SHP77 (cell line): Measurements from ENCODE around the gene EEIG1.

Experiments
- DNase-seq, 2 experiments: peaks; one replicate each; lab custom pipeline; 2025; lab: John Stamatoyannopoulos, UW

The EEIG1 gene

DNA sequence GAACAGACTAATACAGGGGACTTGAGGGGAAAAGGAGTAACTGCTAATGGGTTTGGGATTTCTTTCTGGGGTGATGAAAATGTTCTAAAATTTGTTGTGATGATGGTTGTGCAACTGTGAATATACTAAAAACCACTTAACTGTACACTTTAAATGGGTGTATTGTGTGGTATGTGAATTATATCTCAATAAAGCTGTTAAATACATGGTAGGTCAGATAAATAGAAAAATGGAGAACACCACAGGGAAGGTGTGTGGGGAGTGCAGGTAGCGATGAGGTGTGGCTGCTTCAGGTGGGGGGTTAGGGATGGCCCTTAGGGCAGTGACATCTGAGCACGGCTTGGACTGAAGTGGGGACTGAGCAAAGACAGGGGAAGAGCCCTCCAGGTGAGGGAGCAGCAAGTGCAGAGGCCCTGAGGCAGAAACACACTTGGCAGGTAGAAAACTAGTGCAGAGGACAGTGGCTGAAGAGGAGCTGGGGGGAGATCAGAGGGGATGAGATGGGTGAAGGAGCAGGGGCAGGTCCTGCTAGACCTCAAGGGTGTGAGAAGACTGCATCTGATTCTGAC lies 20.9 kb downstream of the EEIG1 start:
- DNase-seq, result no peak

GRCh38 chr9:127959398-127959797 lies 21.4 kb downstream of the EEIG1 start:
- DNase-seq, result no peak

- DNase-seq, result no peak
Measured at GRCh38 chr9:127958728-127959127, 22.1 kb downstream of the EEIG1 start.

DNA sequence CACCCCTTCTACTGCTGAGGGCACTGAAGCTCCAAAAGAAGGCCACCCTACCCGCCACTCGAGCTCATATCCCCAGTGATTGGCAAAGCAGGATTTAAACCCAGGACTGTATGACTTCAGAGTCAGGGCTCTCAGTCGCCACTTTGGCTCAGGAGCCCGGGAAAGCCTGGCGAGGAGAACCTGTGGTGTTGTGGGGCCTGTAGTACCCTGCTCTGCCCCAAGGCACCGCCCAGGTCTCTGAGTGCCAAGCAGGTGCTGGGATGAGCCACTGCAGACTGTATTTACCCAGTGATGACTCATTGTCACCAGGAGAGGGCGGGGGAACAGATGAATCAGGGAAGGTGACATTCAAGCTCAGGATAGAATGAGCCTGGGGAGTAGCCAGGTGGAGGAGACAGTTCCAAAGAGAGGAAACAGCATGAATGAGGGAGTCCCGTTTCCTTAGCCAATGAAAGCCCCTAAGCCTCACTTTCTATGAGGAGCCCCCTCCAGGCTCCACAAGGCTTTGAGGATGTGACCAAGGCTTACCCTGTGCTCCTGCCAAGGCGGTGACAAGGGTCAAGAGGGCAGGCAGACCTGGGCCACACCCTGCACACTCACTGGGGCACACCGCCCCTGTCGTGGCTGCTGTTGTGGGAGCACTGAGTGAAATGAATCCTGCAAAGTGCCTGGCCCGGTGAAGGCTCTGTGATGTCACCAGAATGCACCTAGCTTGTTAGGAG lies 25.3 kb downstream of the EEIG1 start:
- peak; percentile 99 for DNase-seq

DNA sequence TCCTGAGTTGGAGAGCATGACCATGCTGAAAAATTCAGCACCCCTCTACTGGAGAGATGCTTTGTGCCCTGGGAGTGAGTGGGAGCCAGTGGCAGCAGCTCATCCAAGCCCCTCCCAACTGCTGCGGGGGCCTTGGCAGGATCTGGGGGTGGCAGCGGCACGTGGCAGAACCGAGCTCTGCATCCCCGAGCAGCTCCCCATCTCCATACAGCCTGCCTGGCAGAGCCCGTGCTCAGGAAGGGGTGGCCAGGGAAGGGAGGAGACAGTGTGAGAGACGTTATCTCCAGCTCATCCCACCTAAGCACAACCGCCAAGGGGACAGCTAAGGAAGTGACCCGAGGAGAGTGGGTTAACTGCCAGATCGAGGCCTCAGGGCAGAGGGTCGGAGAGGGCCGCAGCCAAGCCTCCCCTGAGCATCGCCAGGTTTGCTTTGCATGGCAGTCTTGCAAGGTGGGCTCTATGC lies 25.9 kb downstream of the EEIG1 start:
- DNase-seq, result no peak

- DNase-seq, result no peak
Measured at GRCh38 chr9:127953768-127954505, 26.9 kb downstream of the EEIG1 start.

DNA sequence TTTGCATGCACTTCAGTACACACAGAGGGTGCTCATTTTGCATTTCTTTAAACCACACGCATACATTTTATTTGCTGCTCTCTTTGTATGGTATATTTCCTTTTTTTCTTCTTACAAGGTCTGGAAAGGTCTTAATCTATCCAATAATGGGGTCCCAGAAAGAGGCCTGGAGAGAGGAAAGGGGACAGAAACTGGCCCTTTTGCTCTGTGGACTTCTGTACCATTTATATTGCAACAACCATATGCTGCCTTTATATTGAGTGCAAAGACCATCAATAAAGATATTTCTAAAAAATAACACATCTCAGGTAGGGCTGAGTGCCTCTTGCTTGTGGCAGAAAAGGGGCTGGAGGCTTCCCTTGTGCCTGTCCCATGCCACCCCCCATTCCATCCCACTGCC lies 27.6 kb downstream of the EEIG1 start:
- DNase-seq, result no peak

GRCh38 chr9:127950513-127951289 lies 30.1 kb downstream of the EEIG1 start:
- DNase-seq, result no peak

DNA sequence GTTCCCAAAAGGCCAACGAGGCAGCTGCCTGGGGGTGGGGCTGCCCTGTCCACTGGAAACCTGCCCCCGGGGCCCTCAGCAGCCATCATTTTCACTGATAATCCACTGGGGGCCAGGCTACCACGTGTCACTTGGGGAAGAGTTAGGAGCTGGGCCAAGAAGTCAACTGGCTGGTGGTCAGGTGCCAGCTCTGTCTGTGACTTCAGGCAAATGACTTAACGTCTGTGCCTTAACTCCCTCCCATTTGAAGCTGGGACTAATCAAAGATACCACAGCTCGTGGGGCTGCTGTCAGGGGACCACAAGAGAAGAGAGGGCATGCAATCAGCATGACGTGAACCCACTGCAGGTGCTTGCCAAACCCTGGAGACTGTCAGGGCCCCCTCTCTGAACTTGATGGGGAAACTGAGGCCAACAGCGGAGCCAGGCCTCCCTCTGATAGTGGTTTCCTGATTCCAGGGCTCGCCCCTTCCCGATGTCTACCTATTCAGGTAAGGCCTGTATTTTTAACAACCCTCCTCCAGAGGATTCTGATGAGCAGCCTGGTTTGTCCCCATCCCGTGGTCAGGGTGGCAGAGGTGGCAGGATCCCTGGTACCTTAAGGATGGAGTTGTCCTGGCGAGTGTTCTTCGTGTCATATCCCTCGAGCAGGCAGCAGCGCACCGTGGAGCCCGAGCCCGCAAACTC lies 30.8 kb downstream of the EEIG1 start:
- no peak for DNase-seq

GRCh38 chr9:127947841-127948710 lies 32.7 kb downstream of the EEIG1 start:
- no peak for DNase-seq

GRCh38 chr9:127946728-127947127 lies 34.1 kb downstream of the EEIG1 start:
- no peak for DNase-seq

DNA sequence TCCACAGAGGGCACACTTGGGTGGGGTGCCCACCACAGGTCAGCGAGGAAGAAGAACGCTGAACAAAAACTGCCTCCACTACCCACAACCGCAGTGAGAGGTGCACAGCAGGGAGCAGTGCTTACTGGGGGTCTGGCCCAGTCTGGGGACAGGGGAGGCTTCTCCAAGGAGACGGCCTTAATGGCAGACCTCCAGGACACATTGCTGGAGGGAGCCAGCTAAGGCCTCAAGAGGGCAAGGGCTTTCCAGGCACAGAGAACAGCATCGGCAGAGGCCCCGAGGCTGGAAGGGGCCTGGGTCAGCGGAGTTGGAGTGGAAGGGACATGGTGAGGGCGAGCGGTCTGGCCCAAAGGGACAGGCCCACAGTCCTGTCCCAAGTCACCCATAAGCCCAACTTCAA lies 34.8 kb downstream of the EEIG1 start:
- DNase-seq, result no peak

DNA sequence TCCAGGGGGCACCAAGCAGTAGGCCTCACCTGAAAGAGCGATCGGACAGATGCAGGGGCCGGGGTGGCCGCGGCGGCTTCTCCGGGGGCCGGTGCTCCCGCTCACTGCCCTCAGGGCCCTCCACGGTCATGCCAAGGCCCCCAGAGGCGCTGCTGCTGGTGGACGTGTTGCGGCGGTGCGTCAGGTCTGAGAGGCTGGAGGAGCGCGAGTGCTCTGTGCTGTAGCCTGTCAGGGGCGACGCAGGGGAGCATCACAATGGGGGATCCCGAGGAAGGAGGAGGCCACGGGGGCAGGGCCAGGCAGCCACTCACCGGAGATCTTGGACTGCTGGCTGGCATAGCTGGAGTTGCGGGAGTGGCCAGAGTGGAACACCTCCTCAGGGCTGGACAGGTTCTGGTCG lies 35.5 kb downstream of the EEIG1 start:
- no peak for DNase-seq

- no peak for DNase-seq
Measured at GRCh38 chr9:127944586-127945218, 36.1 kb downstream of the EEIG1 start.

GRCh38 chr9:127943731-127944144 lies 37.1 kb downstream of the EEIG1 start:
- DNase-seq, result peak; percentile 83 to 89

DNA sequence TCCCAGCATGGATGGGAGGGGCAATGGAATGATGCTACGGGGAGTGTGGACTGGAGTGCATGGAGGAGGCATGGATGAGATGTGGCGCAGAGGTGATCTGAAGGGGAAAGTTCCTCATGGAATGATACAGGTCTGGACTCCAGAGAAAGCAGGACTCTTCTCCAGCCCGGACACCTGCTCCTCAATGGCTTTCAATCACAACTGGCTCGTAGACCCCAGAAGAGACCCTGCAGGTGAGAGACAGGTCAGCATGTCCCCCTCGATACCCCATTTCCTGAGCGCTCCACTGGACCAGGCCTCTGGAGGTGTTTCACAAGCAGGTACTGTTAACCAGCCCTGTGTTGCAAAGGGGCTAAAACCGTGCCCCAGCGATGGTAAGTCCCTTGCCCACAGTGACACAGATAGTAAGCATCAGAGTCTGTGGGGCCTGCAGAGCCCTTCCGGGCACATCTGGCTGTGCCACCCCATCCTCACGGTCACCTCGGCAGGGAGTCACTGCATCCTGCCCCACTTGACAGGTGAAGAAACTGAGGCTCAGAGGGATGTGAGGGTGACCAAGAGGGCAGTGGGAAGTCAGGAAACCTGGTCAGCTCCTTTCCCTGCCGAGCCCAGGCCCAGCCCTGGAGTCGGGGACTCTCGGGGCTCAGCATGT lies 37.7 kb downstream of the EEIG1 start:
- DNase-seq, result no peak

GRCh38 chr9:127942216-127943010 lies 38.4 kb downstream of the EEIG1 start:
- peak; percentile 58 to 66 for DNase-seq

- peak in 1 of 2 experiments; percentile 24 for DNase-seq
Measured at GRCh38 chr9:127941961-127942215, 38.9 kb downstream of the EEIG1 start.
